ENCODE results near the gene EDA. TPM values are rescaled to one million over a fixed set of nuclear protein-coding genes. Genes with fewer than 3 reads are reported as not detected.
A peak's percentile ranks its signal among the peaks of the same experiment; 100 is the strongest.

The EDA gene
- total RNA-seq, 1 experiment from 2014 or later, result 1.1 TPM

GRCh38 chrX:69603566-69604194 is 12.2 kb upstream of the EDA start:
- ChIA-PET POLR2A (interaction anchor here (0.6 to 2.3 kb wide), 4 partner anchors 12 to 465 kb away, joined by 3 to 10 read pairs (median 4); partner anchors contain the start of gene EDA), CTCF (interaction anchor here (1.6 to 6.8 kb wide), 2 partner anchors 9 to 15 kb away, joined by 3 to 45 read pairs; no protein-coding TSS in a partner anchor)
- Mint-ChIP-seq H3K27ac (ENCODE audit: low read depth, unreplicated experiment) (no peak overlapping the region), H3K27me3 (ENCODE audit: insufficient read depth, unreplicated experiment) (peaks cover 19% of the 10 kb centered on the region), H3K9me3 (ENCODE audit: unreplicated experiment) (no peaks in the 10 kb centered on the region), H3K4me3 (ENCODE audit: unreplicated experiment) (no peak overlapping the region), H3K36me3 (ENCODE audit: insufficient read depth, unreplicated experiment) (no peaks in the 10 kb centered on the region), H3K4me1 (ENCODE audit: insufficient read depth, unreplicated experiment) (no peaks in the 10 kb centered on the region)
- BruUV-seq (replicated peaks), result no TSS peak
- TF ChIP-seq CTCF (IDR thresholded peaks at IDR 0.05; ENCODE audit: unreplicated experiment), result no peak
- intact Hi-C loops (cut with micrococcal nuclease), result no loop called here
- DNase-seq (ENCODE audit: unreplicated experiment), result peak; percentile 51

GRCh38 chrX:69605521-69605920 is 10.4 kb upstream of the EDA start:
- CTCF ChIA-PET, result interaction anchor here (1.0 to 6.8 kb wide), 4 partner anchors 13 to 492 kb away, joined by 4 to 45 read pairs (median 6); no protein-coding TSS in a partner anchor

GRCh38 chrX:69607616-69608015 is 8.3 kb upstream of the EDA start:
- TF ChIP-seq CTCF (IDR thresholded peaks at IDR 0.05; ENCODE audit: unreplicated experiment), result no peak
- DNase-seq (ENCODE audit: unreplicated experiment), result no peak
- no peak overlapping the region for H3K27ac Mint-ChIP-seq (ENCODE audit: low read depth, unreplicated experiment)
- H3K4me1 Mint-ChIP-seq (ENCODE audit: insufficient read depth, unreplicated experiment), result no peaks in the 10 kb centered on the region
- H3K4me3 Mint-ChIP-seq (ENCODE audit: unreplicated experiment), result no peak overlapping the region
- no TSS peak for BruUV-seq (replicated peaks)
- peaks cover 52% of the 10 kb centered on the region for H3K27me3 Mint-ChIP-seq (ENCODE audit: insufficient read depth, unreplicated experiment)
- ChIA-PET POLR2A (interaction anchor here (1.4 kb wide), 1 partner anchor 9 kb away, joined by 3 read pairs; the partner anchor contains the start of gene EDA), CTCF (interaction anchor here (0.6 to 6.8 kb wide), 2 partner anchors 11 to 371 kb away, joined by 3 to 45 read pairs; no protein-coding TSS in a partner anchor)
- H3K36me3 Mint-ChIP-seq (ENCODE audit: insufficient read depth, unreplicated experiment), result no peaks in the 10 kb centered on the region
- intact Hi-C loops (cut with micrococcal nuclease), result no loop called here
- H3K9me3 Mint-ChIP-seq (ENCODE audit: unreplicated experiment), result no peaks in the 10 kb centered on the region

More at GRCh38 chrX:69605521-69605920, 10.4 kb upstream of the EDA start:
- Mint-ChIP-seq H3K27ac (ENCODE audit: low read depth, unreplicated experiment) (no peak overlapping the region), H3K27me3 (ENCODE audit: insufficient read depth, unreplicated experiment) (peaks cover 37% of the 10 kb centered on the region), H3K36me3 (ENCODE audit: insufficient read depth, unreplicated experiment) (no peaks in the 10 kb centered on the region), H3K4me3 (ENCODE audit: unreplicated experiment) (no peak overlapping the region), H3K9me3 (ENCODE audit: unreplicated experiment) (no peaks in the 10 kb centered on the region), H3K4me1 (ENCODE audit: insufficient read depth, unreplicated experiment) (no peaks in the 10 kb centered on the region)
- no peak for DNase-seq (ENCODE audit: unreplicated experiment)
- no peak for TF ChIP-seq CTCF (IDR thresholded peaks at IDR 0.05; ENCODE audit: unreplicated experiment)
- intact Hi-C loops (cut with micrococcal nuclease), result no loop called here
- no TSS peak for BruUV-seq (replicated peaks)
- POLR2A ChIA-PET, result interaction anchor here (0.7 to 2.3 kb wide), 2 partner anchors 10 to 13 kb away, joined by 3 to 10 read pairs; partner anchors contain the start of gene EDA

- Mint-ChIP-seq H3K36me3 (ENCODE audit: insufficient read depth, unreplicated experiment) (no peaks in the 10 kb centered on the region), H3K27me3 (ENCODE audit: insufficient read depth, unreplicated experiment) (peaks cover 60% of the 10 kb centered on the region), H3K4me1 (ENCODE audit: insufficient read depth, unreplicated experiment) (peaks cover 5% of the 10 kb centered on the region), H3K4me3 (ENCODE audit: unreplicated experiment) (no peak overlapping the region), H3K9me3 (ENCODE audit: unreplicated experiment) (no peaks in the 10 kb centered on the region), H3K27ac (ENCODE audit: low read depth, unreplicated experiment) (no peak overlapping the region)
- intact Hi-C loops (cut with micrococcal nuclease), result no loop called here
- POLR2A ChIA-PET, result no interaction called here
- TF ChIP-seq CTCF (IDR thresholded peaks at IDR 0.05; ENCODE audit: unreplicated experiment), result no peak
- CTCF ChIA-PET, result no interaction called here
- BruUV-seq (replicated peaks), result no TSS peak
- peak; percentile 11 for DNase-seq (ENCODE audit: unreplicated experiment)
Observed at GRCh38 chrX:69613946-69614345, 2.0 kb upstream of the EDA start.
